GM12892 (cell line): ENCODE measurements around the gene TAS2R60.

ENCODE experiments used
- POLR2A ChIP-seq: IDR thresholded peaks from 2 replicates; pipeline ENCODE4 v1.6.1; 2011; ENCODE audit warnings: low read depth, low read length, control low read depth
- TAF1 ChIP-seq: IDR thresholded peaks from 2 replicates; pipeline ENCODE4 v1.6.1; 2011; ENCODE audit warnings: low read depth, mild to moderate bottlenecking, control low read depth, low read length, borderline replicate concordance

- TF ChIP-seq TAF1: no peak
- no peak for TF ChIP-seq POLR2A
These were observed 48.8 kb downstream of the TAS2R60 start for GRCh38 chr7:143492043-143492471.
